HG03342 (cell line): Measurements from ENCODE around the gene SLMAP.

Source experiments
- ATAC-seq: cut with Tn5 transposase; IDR thresholded peaks from one replicate; pipeline ENCODE4 v1.9.1; 2021; ENCODE audit warnings: mild to moderate bottlenecking, moderate library complexity; ENCODE audit not compliant: unreplicated experiment

Gene SLMAP

DNA sequence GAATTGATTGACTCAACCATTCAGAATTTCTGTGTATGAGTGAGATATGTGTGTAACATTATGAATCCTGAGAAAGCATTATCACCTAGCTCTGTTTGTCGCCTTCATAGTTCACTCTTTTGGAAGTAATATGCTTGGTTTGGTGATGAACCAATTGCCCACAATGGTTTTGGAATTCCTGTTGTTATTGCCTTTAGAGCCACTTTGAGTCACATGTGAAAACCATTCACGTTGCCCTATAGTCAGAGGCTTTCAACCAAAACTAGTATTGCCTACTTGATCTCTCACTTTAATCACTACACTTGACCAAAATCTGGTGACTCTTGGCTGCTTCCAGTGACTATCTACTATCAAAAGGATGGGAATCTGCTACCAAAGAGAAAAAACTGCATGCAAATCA, 173.9 kb downstream of the SLMAP start:
- no peak for ATAC-seq

DNA sequence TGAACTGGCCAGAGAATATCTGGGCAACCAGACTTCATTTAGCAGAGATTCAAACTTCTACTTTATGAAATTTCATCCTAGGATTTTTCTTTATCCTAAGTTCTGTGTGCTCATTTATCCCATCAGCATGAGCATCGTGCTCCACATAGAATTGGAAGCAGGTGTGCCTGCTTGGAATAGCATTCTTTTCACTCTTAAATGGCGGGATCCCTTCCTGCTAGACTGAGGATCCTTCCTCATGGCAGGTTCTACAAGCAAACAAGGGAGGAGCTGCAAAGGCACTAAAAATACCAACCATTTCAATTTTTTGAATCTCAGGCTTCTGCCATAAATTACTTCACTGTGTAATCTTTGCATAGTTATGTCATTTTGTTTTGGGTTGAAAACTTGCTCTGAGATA, 177.5 kb downstream of the SLMAP start:
- no peak for ATAC-seq

DNA sequence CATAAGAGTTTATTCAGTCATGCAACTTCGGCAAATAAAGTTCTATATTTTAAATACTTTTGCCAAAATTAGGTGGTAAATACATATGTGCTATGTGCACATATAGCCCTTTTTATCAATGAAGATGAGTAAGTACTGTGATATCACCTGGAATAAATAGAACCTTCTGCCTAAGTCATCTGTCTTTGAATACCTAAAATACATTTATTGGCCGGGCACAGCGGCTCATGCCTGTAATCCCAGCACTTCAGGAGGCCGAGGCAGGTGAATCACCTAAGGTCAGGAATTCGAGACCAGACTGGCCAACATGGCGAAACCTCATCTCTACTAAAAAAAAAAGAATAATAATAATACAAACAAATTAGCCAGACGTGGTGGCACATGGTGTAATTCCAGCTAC, 178.3 kb downstream of the SLMAP start:
- ATAC-seq: no peak

- no peak for ATAC-seq
Observed at GRCh38 chr3:57935539-57935938, 179.4 kb downstream of the SLMAP start.

- no peak for ATAC-seq
Observed at GRCh38 chr3:57937092-57937491, 181.0 kb downstream of the SLMAP start.

- no peak for ATAC-seq
Observed at GRCh38 chr3:57939775-57940174, 183.7 kb downstream of the SLMAP start.

DNA sequence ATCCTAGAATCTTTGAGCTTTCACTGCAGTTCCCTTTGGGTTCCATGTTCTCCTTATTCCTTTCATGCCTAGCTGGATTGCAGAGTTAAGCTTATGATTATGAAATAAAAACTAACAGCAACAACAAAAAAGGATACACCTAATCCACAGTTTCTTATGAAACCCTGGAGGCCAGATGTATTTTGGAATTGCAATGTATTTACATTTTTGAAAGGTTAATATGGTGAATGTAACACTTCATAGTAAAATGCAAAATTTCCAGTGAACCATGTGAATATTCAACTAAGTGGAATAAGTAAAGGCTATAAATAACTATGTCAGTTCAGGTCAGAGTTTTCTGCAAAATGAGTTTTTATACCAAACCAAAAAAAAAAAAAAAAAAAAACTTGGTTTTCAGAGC, 186.3 kb downstream of the SLMAP start:
- no peak for ATAC-seq

DNA sequence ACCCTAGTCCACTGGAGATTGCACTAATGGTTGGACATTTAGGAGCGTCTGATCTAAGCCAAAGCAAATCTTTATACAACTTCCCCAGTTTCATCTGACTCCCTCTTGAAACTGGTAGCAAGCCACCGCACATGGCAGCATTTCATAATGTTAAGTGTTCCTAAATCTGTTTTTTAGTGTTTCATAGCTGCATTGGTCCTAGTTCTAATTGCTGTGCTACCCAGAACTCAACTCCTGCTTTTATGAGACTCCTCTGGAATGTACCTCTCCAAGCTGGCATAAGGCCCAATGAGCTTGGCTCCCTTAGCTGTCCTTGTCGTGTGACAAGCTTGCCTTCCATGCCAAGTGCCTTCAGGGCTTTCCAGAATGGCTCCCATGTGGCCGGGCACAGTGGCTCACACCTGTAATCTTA, 186.8 kb downstream of the SLMAP start:
- ATAC-seq: no peak

GRCh38 chr3:57943525-57944495, 187.7 kb downstream of the SLMAP start:
- no peak for ATAC-seq

GRCh38 chr3:57946970-57947381, 190.9 kb downstream of the SLMAP start:
- no peak for ATAC-seq

DNA sequence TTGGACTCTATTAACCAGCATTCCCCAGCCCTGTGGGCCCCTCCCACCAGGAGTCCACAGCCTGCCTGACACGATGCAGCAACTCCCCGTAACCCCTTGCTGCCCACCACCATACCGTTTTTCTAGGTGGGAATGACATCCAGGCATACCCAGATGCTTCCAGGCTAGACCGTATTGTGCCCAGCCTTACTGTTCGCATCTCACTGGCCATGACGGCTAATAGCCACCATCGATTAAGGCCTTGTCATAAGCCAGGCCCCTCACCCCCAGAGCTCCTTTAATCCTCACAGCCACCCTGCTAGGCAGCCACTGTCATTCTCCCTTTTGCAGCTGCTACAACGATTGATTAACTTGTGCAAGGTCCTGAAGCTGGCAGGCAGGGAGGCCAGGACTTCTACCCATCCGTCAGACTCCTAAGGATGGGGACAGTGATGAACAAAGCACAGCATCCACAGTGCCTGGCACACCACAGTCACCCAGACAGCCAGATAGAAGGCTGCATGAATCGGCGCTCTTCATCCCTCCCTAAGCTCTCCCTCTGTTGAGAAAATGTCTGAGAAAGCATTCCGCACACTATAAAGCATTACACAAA, 192.1 kb downstream of the SLMAP start:
- ATAC-seq: no peak

- ATAC-seq: no peak
Observed at GRCh38 chr3:57948781-57949242, 192.7 kb downstream of the SLMAP start.

DNA sequence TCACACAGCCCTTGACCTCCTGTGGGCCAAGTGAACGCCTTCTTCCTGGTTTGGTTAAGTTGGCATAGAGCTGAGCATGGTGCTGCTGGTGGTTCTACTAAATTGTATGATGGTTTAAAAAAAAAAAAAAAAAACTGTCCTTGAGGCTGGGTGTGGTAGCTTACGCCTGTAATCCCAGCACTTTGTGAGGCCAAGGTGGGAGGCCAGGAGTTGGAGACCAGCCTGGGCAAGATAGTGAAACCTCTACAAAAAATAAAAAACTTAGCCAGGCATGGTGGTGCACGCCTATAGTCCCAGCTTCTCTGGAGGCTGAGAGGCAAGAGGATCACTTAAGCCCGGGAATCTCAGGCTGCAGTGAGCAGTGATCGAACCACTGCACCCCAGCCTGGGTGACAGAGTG, 193.2 kb downstream of the SLMAP start:
- no peak for ATAC-seq

GRCh38 chr3:57949785-57950615, 193.9 kb downstream of the SLMAP start:
- no peak for ATAC-seq

GRCh38 chr3:57951066-57951882, 195.2 kb downstream of the SLMAP start:
- ATAC-seq: no peak

DNA sequence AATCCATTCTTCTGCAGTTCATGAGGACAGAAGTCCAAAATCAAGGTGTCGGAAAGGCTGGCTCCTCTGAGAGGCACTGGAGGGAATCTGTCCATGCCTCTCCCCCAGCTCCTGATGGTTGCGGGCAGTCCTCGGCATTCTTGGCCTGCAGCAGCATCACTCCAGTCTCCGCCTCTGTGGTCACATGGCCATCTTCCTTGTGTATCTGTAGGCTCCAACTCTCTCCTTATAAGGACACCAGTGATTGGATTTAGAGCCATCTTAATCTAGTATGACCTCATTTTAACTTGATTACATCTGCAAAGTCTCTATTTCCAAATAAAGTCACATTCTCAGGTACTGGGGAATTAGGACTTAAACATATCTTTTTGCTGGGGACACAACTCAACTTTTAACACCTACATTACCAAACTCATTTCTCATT, 196.1 kb downstream of the SLMAP start:
- ATAC-seq: no peak

GRCh38 chr3:57952651-57953050, 196.5 kb downstream of the SLMAP start:
- no peak for ATAC-seq

GRCh38 chr3:57953576-57953975, 197.5 kb downstream of the SLMAP start:
- ATAC-seq: no peak

DNA sequence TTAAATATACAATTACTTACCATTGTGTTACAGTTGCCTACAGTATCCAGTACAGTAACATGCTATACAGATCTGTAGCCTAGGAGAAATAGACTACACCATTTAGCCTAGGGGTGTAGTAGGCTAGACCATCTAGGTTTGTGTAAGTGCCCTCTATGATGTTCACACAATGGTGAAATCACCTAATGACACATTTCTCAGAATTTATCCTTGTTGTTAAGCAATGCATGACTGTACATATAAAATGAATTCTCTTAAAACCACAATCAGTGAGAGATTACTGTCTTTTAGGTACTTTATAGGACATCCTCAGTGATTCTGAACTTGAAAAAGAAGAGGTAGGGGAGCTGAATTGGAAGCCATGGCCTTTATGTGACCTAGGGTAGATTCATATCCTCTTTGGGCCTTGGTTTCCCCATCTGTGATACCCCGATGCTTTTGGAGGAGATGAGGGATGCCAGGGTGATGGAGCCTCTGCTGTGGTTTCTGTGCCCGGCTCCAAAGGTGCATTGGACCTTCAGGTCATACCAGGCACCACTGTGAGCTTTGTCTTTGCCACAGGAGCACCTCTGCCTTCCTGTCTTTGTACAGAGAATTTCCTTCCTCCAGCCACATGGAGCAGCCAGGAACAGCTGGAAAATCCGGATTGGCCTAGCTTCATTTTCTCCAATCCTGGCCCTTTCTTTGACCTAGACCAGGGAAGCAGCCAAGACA, 200.2 kb downstream of the SLMAP start:
- no peak for ATAC-seq

GRCh38 chr3:57956833-57957174, 200.7 kb downstream of the SLMAP start:
- ATAC-seq: no peak
